Mammary epithelial cell (primary cell): ENCODE measurements around the gene YIPF4.

Experiments used
- CTCF ChIP-seq, 2 donors: IDR thresholded peaks in 1 of 2; conservative IDR thresholded peaks in 1 of 2; 2 replicates each; pipeline ENCODE4 v1.5.1; 2011 to 2012; ENCODE audit warnings: inconsistent platforms in 2 of 2, low read length in 2 of 2, mild to moderate bottlenecking in 2 of 2, control low read depth in 1 of 2, low read depth in 1 of 2; ENCODE audit not compliant: insufficient read depth in 1 of 2; ENCODE audit errors: extremely low read depth in 1 of 2
- EZH2 ChIP-seq: IDR thresholded peaks from 2 replicates; pipeline ENCODE4 v1.6.1; 2012; ENCODE audit warnings: low read length, inconsistent platforms, borderline replicate concordance

- TF ChIP-seq CTCF (conservative IDR thresholded peaks at IDR 0.05 in 1 of 2, IDR thresholded peaks at IDR 0.05 in 1 of 2; ENCODE audit: extremely low read depth in 1 of 2, insufficient read depth in 1 of 2, low read depth in 1 of 2, low read length in 2 of 2), result no peak
- TF ChIP-seq EZH2, result no peak
Observed at GRCh38 chr2:32249731-32250236, 27.9 kb upstream of the YIPF4 start.
